Lower lobe of right lung (tissue), 2 donors: ENCODE measurements around the gene AGBL3. TPM values are rescaled to one million over a fixed set of nuclear protein-coding genes. Genes with fewer than 3 reads are reported as not detected.

ENCODE experiments used
- ATAC-seq, 2 donors: fragments of 200-7000 bp; cut with Tn5 transposase; one replicate each; pipeline ENCODE4 v1.9.1; 2020 to 2022; ENCODE audit warnings: mild to moderate bottlenecking in 2 of 2, moderate library complexity in 2 of 2
- DNase-seq: peaks from one replicate; pipeline ENCODE4 v3.0.0-alpha.2; 2020
- H3K27ac ChIP-seq: fragments of 200-600 bp; one replicate; pipeline ENCODE4 v1.8.0; 2022
- H3K27me3 ChIP-seq: fragments of 200-600 bp; one replicate; pipeline ENCODE4 v1.8.0; 2022; ENCODE audit warnings: low read depth
- H3K36me3 ChIP-seq: fragments of 200-600 bp; one replicate; pipeline ENCODE4 v1.8.0; 2022; ENCODE audit warnings: mild to moderate bottlenecking
- H3K4me1 ChIP-seq: fragments of 200-600 bp; one replicate; pipeline ENCODE4 v1.8.0; 2022
- H3K4me3 ChIP-seq: fragments of 200-600 bp; one replicate; pipeline ENCODE4 v1.8.0; 2022; ENCODE audit warnings: mild to moderate bottlenecking
- H3K9me3 ChIP-seq: fragments of 200-600 bp; one replicate; pipeline ENCODE4 v1.8.0; 2022
- CTCF ChIP-seq: fragments of 200-600 bp; IDR thresholded peaks from one replicate; pipeline ENCODE4 v1.8.0; 2022; ENCODE audit warnings: antibody characterized with exemption, mild to moderate bottlenecking
- intact Hi-C: fragments of 100-400 bp; cut with DNase I; formaldehyde crosslinking; loops from one replicate; pipeline ENCODE4 v1.11.0; 2022
- total RNA-seq: library from RNA; stranded (reverse); fragmentation: NEBNext Ultra II Directional; extraction: Animal tissue kit (Norgen Biotek cat#: 25700); gene quantifications from one replicate; pipeline ENCODE4 v1.2.1, GENCODE V29; 2021
- donor health status: DM: no; HTN: yes; CAD: no; lungs with severe emphysema.

Gene AGBL3
- total RNA-seq, 1 donor from 2014 or later: 6.1 TPM

DNA sequence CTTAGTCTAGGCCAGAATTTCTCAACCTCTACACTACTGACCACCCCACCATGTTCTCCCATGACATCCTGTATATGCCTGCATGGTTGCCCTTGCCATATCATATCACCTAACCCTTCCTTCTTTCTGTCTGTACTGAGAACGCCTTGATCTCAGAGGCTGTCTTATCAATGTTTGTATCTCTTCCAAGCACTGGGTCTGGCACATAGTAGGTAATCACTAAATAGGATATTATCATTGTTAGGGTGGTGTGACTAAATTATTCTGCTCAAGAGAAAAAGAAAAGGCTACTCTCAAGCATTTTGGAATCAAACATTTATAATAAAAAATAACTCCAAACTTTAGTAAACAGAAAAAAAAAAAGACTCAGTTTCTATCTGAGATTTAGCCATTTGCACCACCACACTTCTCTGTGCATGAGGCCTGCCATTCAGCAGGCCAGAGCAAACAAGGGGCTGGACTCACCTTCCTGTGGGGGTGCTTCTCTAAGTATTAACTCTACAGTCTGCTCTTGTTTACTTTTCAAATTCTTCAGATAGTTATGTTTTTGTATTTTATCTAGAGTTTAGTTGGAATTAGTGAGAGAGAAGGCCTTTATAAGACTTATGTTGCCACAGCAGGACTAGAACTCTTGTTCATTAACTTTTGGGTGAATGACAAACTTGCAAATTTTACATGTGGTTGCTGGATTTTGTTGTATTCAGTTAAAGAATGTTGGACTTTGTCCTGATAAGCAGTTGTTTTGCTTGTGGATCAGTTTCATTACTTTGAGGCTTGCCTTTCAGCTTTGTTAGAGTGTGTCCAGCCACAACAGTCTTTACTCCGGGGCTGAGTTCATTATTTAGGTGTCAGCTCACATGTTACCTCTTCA, 5.4 kb downstream of the AGBL3 start:
- H3K9me3 ChIP-seq: no peaks in the 10 kb centered on the region
- peaks cover 31% of the 10 kb centered on the region for H3K36me3 ChIP-seq
- intact Hi-C loops: no loop called here
- no peak for DNase-seq
- peaks cover 47% of the 10 kb centered on the region for H3K4me1 ChIP-seq
- no peak for TF ChIP-seq CTCF
- H3K4me3 ChIP-seq: no peak overlapping the region
- ATAC-seq: no peak
- no peaks in the 10 kb centered on the region for H3K27me3 ChIP-seq
- H3K27ac ChIP-seq: peak overlapping the region; percentile 25

DNA sequence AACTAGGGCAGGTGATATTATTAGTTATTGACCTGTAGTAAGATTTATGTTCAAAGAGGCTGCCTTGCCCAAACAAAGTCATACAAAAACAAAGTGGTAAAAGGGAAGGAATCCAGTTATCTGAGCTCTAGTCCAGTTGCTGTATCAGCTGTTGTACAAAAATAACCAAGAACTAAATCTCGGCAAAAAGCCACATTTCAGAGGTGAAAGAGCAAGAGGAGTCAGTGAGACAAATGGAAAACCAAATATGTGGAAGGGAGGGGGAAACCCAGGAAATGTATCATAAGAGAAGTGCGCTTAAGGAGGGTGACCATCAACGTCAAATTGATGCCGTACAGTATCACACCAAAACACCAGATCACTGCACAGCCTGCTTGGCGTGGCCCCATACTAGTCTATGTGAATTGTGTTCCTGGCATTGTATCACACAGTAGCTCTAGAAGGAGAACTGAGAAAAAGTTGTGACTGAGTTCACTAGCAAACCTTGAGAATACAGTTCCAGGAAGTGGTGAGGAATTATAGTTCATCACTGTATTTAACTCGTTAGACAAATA, 6.4 kb downstream of the AGBL3 start:
- no peak for DNase-seq
- intact Hi-C loops: no loop called here

GRCh38 chr7:134993877-134994456, 7.7 kb downstream of the AGBL3 start:
- ATAC-seq (no peak), DNase-seq (no peak)
- Histone ChIP-seq H3K36me3 (peaks cover 31% of the 10 kb centered on the region), H3K4me1 (peaks cover 30% of the 10 kb centered on the region), H3K27ac (no peak overlapping the region), H3K9me3 (no peaks in the 10 kb centered on the region), H3K4me3 (no peak overlapping the region), H3K27me3 (no peaks in the 10 kb centered on the region)
- intact Hi-C loops: no loop called here
- TF ChIP-seq CTCF: no peak

More for the DNA sequence above, 6.4 kb downstream of the AGBL3 start:
- Histone ChIP-seq H3K27ac (peak overlapping the region; percentile 25), H3K4me1 (peaks cover 42% of the 10 kb centered on the region), H3K27me3 (no peaks in the 10 kb centered on the region), H3K36me3 (peaks cover 31% of the 10 kb centered on the region), H3K4me3 (no peak overlapping the region), H3K9me3 (no peaks in the 10 kb centered on the region)
- TF ChIP-seq CTCF: no peak
- ATAC-seq: peak; percentile 36 to 49

GRCh38 chr7:134995239-134996096, 9.2 kb downstream of the AGBL3 start:
- intact Hi-C loops: no loop called here
- Histone ChIP-seq H3K27ac (peak overlapping the region; percentile 5), H3K9me3 (no peaks in the 10 kb centered on the region), H3K36me3 (peaks cover 21% of the 10 kb centered on the region), H3K4me1 (peaks cover 24% of the 10 kb centered on the region), H3K4me3 (no peak overlapping the region), H3K27me3 (no peaks in the 10 kb centered on the region)
- ATAC-seq (peak in 1 of 2 donors; percentile 41), DNase-seq (no peak)
- no peak for TF ChIP-seq CTCF

- ATAC-seq (peak in 1 of 2 donors; percentile 39), DNase-seq (no peak)
- no peaks in the 10 kb centered on the region for H3K9me3 ChIP-seq
- H3K27ac ChIP-seq: no peak overlapping the region
- peaks cover 24% of the 10 kb centered on the region for H3K4me1 ChIP-seq
- H3K4me3 ChIP-seq: no peak overlapping the region
- no peaks in the 10 kb centered on the region for H3K27me3 ChIP-seq
- TF ChIP-seq CTCF: no peak
- H3K36me3 ChIP-seq: peaks cover 21% of the 10 kb centered on the region
- intact Hi-C loops: no loop called here
Measured at GRCh38 chr7:134996097-134996550, 9.8 kb downstream of the AGBL3 start.
